ENCODE measurements around the gene ACAP2.
"Not testable (repeated sequence)": the region's sequence is repeated elsewhere in the genome, so short reads cannot be mapped to it uniquely, and the experiment has no call there.

The ACAP2 gene

GRCh38 chr3:195388380-195388779, 54.4 kb downstream of the ACAP2 start:
- no peak for DNase-seq (ENCODE audit: low read depth, low spot score)

- DNase-seq (ENCODE audit: low read depth, low spot score) = no peak
Measured at GRCh38 chr3:195386739-195387138, 56.1 kb downstream of the ACAP2 start.

GRCh38 chr3:195385526-195385925, 57.3 kb downstream of the ACAP2 start:
- DNase-seq (ENCODE audit: low read depth, low spot score) = peak; percentile 54

GRCh38 chr3:195384952-195385351, 57.9 kb downstream of the ACAP2 start:
- no peak for DNase-seq (ENCODE audit: low read depth, low spot score)

- no peak for DNase-seq (ENCODE audit: low read depth, low spot score)
Measured at GRCh38 chr3:195372220-195372619, 70.6 kb downstream of the ACAP2 start.

- no peak for DNase-seq (ENCODE audit: low read depth, low spot score)
Measured at GRCh38 chr3:195366200-195366925, 76.5 kb downstream of the ACAP2 start.

- DNase-seq (ENCODE audit: low read depth, low spot score) = no peak
Measured at GRCh38 chr3:195365371-195365770, 77.4 kb downstream of the ACAP2 start.

- not testable (repeated sequence) for DNase-seq (ENCODE audit: low read depth, low spot score)
Measured at GRCh38 chr3:195357797-195358196, 85.0 kb downstream of the ACAP2 start.

- no peak for DNase-seq (ENCODE audit: low read depth, low spot score)
Measured at GRCh38 chr3:195356151-195357086, 86.4 kb downstream of the ACAP2 start.

- not testable (repeated sequence) for DNase-seq (ENCODE audit: low read depth, low spot score)
Measured at GRCh38 chr3:195354009-195354408, 88.8 kb downstream of the ACAP2 start.

GRCh38 chr3:195352895-195353488, 89.8 kb downstream of the ACAP2 start:
- peak; percentile 42 for DNase-seq (ENCODE audit: low read depth, low spot score)

- no peak for DNase-seq (ENCODE audit: low read depth, low spot score)
Measured at GRCh38 chr3:195348426-195349115, 94.2 kb downstream of the ACAP2 start.

- DNase-seq (ENCODE audit: low read depth, low spot score) = no peak
Measured at GRCh38 chr3:195337747-195338146, 105.1 kb downstream of the ACAP2 start.

- no peak for DNase-seq (ENCODE audit: low read depth, low spot score)
Measured at GRCh38 chr3:195334967-195335366, 107.9 kb downstream of the ACAP2 start.

- no peak for DNase-seq (ENCODE audit: low read depth, low spot score)
Measured at GRCh38 chr3:195319060-195319459, 123.8 kb downstream of the ACAP2 start.

GRCh38 chr3:195312714-195313113, 130.1 kb downstream of the ACAP2 start:
- no peak for DNase-seq (ENCODE audit: low read depth, low spot score)

- DNase-seq (ENCODE audit: low read depth, low spot score) = no peak
Measured at GRCh38 chr3:195307711-195308110, 135.1 kb downstream of the ACAP2 start.

- DNase-seq (ENCODE audit: low read depth, low spot score) = no peak
Measured at GRCh38 chr3:195306369-195306768, 136.5 kb downstream of the ACAP2 start.

- DNase-seq (ENCODE audit: low read depth, low spot score) = no peak
Measured at GRCh38 chr3:195302431-195302830, 140.4 kb downstream of the ACAP2 start.

GRCh38 chr3:195297446-195297845, 145.4 kb downstream of the ACAP2 start:
- no peak for DNase-seq (ENCODE audit: low read depth, low spot score)

GRCh38 chr3:195296662-195297061, 146.2 kb downstream of the ACAP2 start:
- DNase-seq (ENCODE audit: low read depth, low spot score) = no peak

GRCh38 chr3:195291121-195291520, 151.7 kb downstream of the ACAP2 start:
- DNase-seq (ENCODE audit: low read depth, low spot score) = no peak
